Midbrain (tissue), 1 donor: Measurements from ENCODE around the gene RGS14.
"Not testable (repeated sequence)": the region's sequence is repeated elsewhere in the genome, so short reads cannot be mapped to it uniquely, and the experiment has no call there.

Source experiments
- DNase-seq: peaks from one replicate; lab custom pipeline; 2025; lab: John Stamatoyannopoulos, UW

RGS14 gene

GRCh38 chr5:177327539-177328522 is 29.9 kb upstream of the RGS14 start:
- no peak for DNase-seq

- DNase-seq: no peak
These were observed 29.0 kb upstream of the RGS14 start for GRCh38 chr5:177328545-177329231.

GRCh38 chr5:177329883-177330282 is 27.8 kb upstream of the RGS14 start:
- no peak for DNase-seq

GRCh38 chr5:177330991-177331842 is 26.5 kb upstream of the RGS14 start:
- DNase-seq: no peak

GRCh38 chr5:177332031-177332895 is 25.5 kb upstream of the RGS14 start:
- DNase-seq: no peak

GRCh38 chr5:177332896-177333260 is 24.8 kb upstream of the RGS14 start:
- no peak for DNase-seq

GRCh38 chr5:177333420-177334154 is 24.1 kb upstream of the RGS14 start:
- no peak for DNase-seq

- DNase-seq: no peak
These were observed 23.6 kb upstream of the RGS14 start for GRCh38 chr5:177334155-177334551.

GRCh38 chr5:177334781-177335700 is 22.7 kb upstream of the RGS14 start:
- DNase-seq: no peak

- no peak for DNase-seq
These were observed 22.0 kb upstream of the RGS14 start for GRCh38 chr5:177335701-177336065.

- no peak for DNase-seq
These were observed 21.6 kb upstream of the RGS14 start for GRCh38 chr5:177336112-177336511.

- DNase-seq: no peak
These were observed 20.9 kb upstream of the RGS14 start for GRCh38 chr5:177336603-177337494.

GRCh38 chr5:177338251-177339106 is 19.2 kb upstream of the RGS14 start:
- DNase-seq: no peak

GRCh38 chr5:177339107-177339638 is 18.6 kb upstream of the RGS14 start:
- no peak for DNase-seq

GRCh38 chr5:177343000-177343399 is 14.7 kb upstream of the RGS14 start:
- DNase-seq: not testable (repeated sequence)

GRCh38 chr5:177343777-177344176 is 13.9 kb upstream of the RGS14 start:
- no peak for DNase-seq

- no peak for DNase-seq
These were observed 12.8 kb upstream of the RGS14 start for GRCh38 chr5:177344891-177345290.
